T-cell (primary cell): ENCODE measurements around the gene PNO1. TPM values are rescaled to one million over a fixed set of nuclear protein-coding genes. Genes with fewer than 3 reads are reported as not detected.

Experiments
- ATAC-seq, 4 experiments: fragments of 200-7000 bp in 3 of 4; fragments of 150-1000 bp in 1 of 4; cut with Tn5 transposase; replicated peaks in 1 of 4; 1 replicate in 3 of 4; 2 replicates in 1 of 4; pipeline ENCODE4 v1.10.0; 2021; ENCODE audit warnings: moderate library complexity in 3 of 4, mild to moderate bottlenecking in 2 of 4, moderate number of reproducible peaks in 1 of 4
- CTCF ChIA-PET, 2 donors: fragments of 300-600 bp; sonication (Branson Sonifier 250); formaldehyde crosslinking; loops; one replicate each; lab custom pipeline; 2022; ENCODE audit warnings: antibody characterized with exemption in 2 of 2; lab: Charles Lee
- POLR2A ChIA-PET, 2 donors: fragments of 300-600 bp; sonication (Branson Sonifier 250); formaldehyde crosslinking; loops; one replicate each; lab custom pipeline; 2022; ENCODE audit warnings: antibody characterized with exemption in 2 of 2; lab: Charles Lee
- DNase-seq, 35 experiments: peaks; one replicate each; pipeline versions ENCODE4 v3.0.0 to v3.0.0-alpha.2; 2013 to 2023
- H3K27ac ChIP-seq: one replicate; pipeline ENCODE4 v1.5.1; 2013; ENCODE audit warnings: low read length
- H3K27me3 ChIP-seq, 2 experiments: replicated peaks in 1 of 2; 1 replicate in 1 of 2; 2 replicates in 1 of 2; pipeline versions ENCODE4 v1.6.1 to v1.7.0; 2013; ENCODE audit warnings: low read length in 1 of 2, mixed read lengths in 1 of 2; ENCODE audit not compliant: control insufficient read depth in 2 of 2, insufficient read depth in 2 of 2; ENCODE audit errors: extremely low read depth in 1 of 2
- H3K36me3 ChIP-seq, 2 donors: 1 replicate in 1 of 2; 2 replicates in 1 of 2; pipeline versions ENCODE4 v1.6.1 to v1.7.0; 2013; ENCODE audit warnings: low read length in 1 of 2; ENCODE audit not compliant: control insufficient read depth in 2 of 2, insufficient read depth in 1 of 2; ENCODE audit errors: extremely low read depth in 1 of 2
- H3K4me1 ChIP-seq, 2 experiments: 1 replicate in 1 of 2; 2 replicates in 1 of 2; pipeline versions ENCODE4 v1.6.1 to v1.7.0; 2013; ENCODE audit warnings: low read length in 2 of 2, mixed read lengths in 1 of 2; ENCODE audit not compliant: insufficient read depth in 2 of 2, control insufficient read depth in 1 of 2; ENCODE audit errors: extremely low read depth in 1 of 2
- H3K4me3 ChIP-seq, 2 donors: 1 replicate in 1 of 2; 2 replicates in 1 of 2; pipeline versions ENCODE4 v1.5.1 to v1.7.0; 2013; ENCODE audit warnings: mild to moderate bottlenecking in 2 of 2, low read length in 1 of 2, moderate library complexity in 1 of 2; ENCODE audit not compliant: control insufficient read depth in 1 of 2; ENCODE audit errors: extremely low read depth in 1 of 2
- H3K9me3 ChIP-seq: 2 replicates; pipeline ENCODE4 v1.7.0; 2013
- H3K27ac Mint-ChIP-seq, 2 donors: one replicate each; pipeline ENCODE4 v1.8.0; 2020 to 2021; ENCODE audit warnings: mild to moderate bottlenecking in 2 of 2, mixed read lengths in 2 of 2
- H3K27me3 Mint-ChIP-seq, 2 donors: one replicate each; pipeline ENCODE4 v1.8.0; 2021 to 2022; ENCODE audit warnings: mixed read lengths in 2 of 2
- H3K36me3 Mint-ChIP-seq: one replicate; pipeline ENCODE4 v1.8.0; 2021; ENCODE audit warnings: mixed read lengths
- H3K4me1 Mint-ChIP-seq, 3 donors: one replicate each; pipeline ENCODE4 v1.8.0; 2020 to 2022; ENCODE audit warnings: mixed read lengths in 3 of 3, mild to moderate bottlenecking in 1 of 3
- H3K4me3 Mint-ChIP-seq, 3 donors: one replicate each; pipeline ENCODE4 v1.8.0; 2020 to 2022; ENCODE audit warnings: mild to moderate bottlenecking in 3 of 3, mixed read lengths in 3 of 3, moderate library complexity in 3 of 3
- H3K9me3 Mint-ChIP-seq, 3 donors: one replicate each; pipeline ENCODE4 v1.8.0; 2020 to 2022; ENCODE audit warnings: mixed read lengths in 3 of 3
- WGBS: methylation state at CpG from one replicate; pipeline ENCODE4 v1.1.5; 2013; ENCODE audit warnings: missing lambda C conversion rate; ENCODE audit not compliant: insufficient coverage; 5-methylcytosine and 5-hydroxymethylcytosine counted together
- total RNA-seq, 35 experiments: library from RNA in 6 of 35; stranded (reverse) in 6 of 35; fragments of 120-200 nt in 1 of 35; gene quantifications; one replicate each; pipeline versions ENCODE4 v1.2.1 to v1.2.4 and lab custom pipeline; 2013 to 2026

Gene PNO1
- total RNA-seq, 5 donors from 2014 or later (not counting 1 experiment from before 2014, with no cell fraction given) = 9.9 to 26.5 (median 13.1) TPM

DNA sequence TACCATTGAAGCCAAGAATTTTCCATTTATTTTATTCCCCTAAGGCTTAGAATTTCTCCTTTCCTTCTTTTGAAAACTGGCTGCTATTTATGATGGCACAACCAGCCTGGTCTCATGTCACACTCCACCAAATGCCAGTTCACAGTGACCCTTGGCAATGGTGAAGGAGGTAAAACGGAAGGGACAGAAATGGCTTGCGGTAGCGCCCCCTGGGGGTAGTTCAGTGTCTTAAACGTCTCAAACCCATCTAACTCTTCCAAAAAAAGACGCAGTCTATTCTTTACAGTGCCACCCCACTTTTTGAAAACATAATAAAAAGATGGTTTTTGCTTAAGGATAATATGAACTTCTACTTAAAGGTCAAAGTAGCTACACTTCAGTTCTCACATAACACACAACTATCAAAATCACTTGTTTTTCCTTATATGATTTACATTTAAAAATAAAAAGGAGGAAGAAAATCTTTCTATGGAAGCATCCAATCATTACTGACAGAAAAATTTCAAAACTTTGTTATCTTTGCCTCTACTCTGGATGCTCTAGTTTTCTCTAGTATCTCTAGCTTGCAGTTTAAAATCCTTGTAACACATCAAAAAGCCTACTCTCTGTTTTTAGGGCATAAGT, 28.0 kb downstream of the PNO1 start:
- peak in 1 of 4 experiments; percentile 69 for ATAC-seq
- Histone ChIP-seq H3K27me3 (no peaks in the 10 kb centered on the region), H3K27ac (no peak overlapping the region), H3K4me1 (peaks cover 2 to 5% of the 10 kb centered on the region in 2 experiments), H3K36me3 (peaks cover 0 to 36% of the 10 kb centered on the region in 2 donors), H3K9me3 (no peaks in the 10 kb centered on the region), H3K4me3 (no peak overlapping the region)
- Mint-ChIP-seq H3K27ac (peak overlapping the region in 1 of 2 donors; percentile 44), H3K4me1 (peaks cover 37 to 48% (median 48%) of the 10 kb centered on the region in 3 donors), H3K9me3 (no peaks in the 10 kb centered on the region), H3K36me3 (peaks cover 28% of the 10 kb centered on the region), H3K27me3 (no peaks in the 10 kb centered on the region), H3K4me3 (no peak overlapping the region)
- no CpG with 5 or more reads among the region's 5 CpGs for WGBS
- CTCF ChIA-PET = interaction anchor here (0.6 to 3.4 kb wide), 27 partner anchors 10 to 566 kb away, joined by 3 to 29 read pairs (median 3); partner anchors contain the start of genes C1D (in 1 of the 2) and PNO1 (in 1 of the 2)
- DNase-seq = peak; percentile 4 to 81 (median 40)
- POLR2A ChIA-PET = interaction anchor here (0.6 to 0.7 kb wide), 3 partner anchors 15 to 123 kb away, joined by 4 to 6 read pairs (median 5); no protein-coding TSS in a partner anchor

GRCh38 chr2:68187329-68187728, 29.6 kb downstream of the PNO1 start:
- ATAC-seq (no peak), DNase-seq (no peak)
- H3K27me3 ChIP-seq = no peaks in the 10 kb centered on the region
- no peak overlapping the region for H3K4me3 ChIP-seq
- Mint-ChIP-seq H3K36me3 (peaks cover 16% of the 10 kb centered on the region), H3K27ac (peak overlapping the region in 1 of 2 donors; percentile 31), H3K9me3 (no peaks in the 10 kb centered on the region), H3K4me1 (peaks cover 41 to 54% (median 53%) of the 10 kb centered on the region in 3 donors), H3K27me3 (no peaks in the 10 kb centered on the region), H3K4me3 (no peak overlapping the region)
- CTCF ChIA-PET = interaction anchor here (0.5 to 1.2 kb wide), 2 partner anchors 34 to 63 kb away, joined by 3 read pairs; no protein-coding TSS in a partner anchor
- peaks cover 0 to 29% of the 10 kb centered on the region in 2 donors for H3K36me3 ChIP-seq
- WGBS = no CpG with 5 or more reads among the region's 1 CpG
- no peaks in the 10 kb centered on the region for H3K9me3 ChIP-seq
- POLR2A ChIA-PET = no interaction called here
- H3K27ac ChIP-seq = no peak overlapping the region
- H3K4me1 ChIP-seq = peaks cover 2 to 10% of the 10 kb centered on the region in 2 experiments

- ChIA-PET POLR2A (interaction anchor here (0.6 to 0.8 kb wide), 2 partner anchors 32 to 36 kb away, joined by 3 to 18 read pairs; no protein-coding TSS in a partner anchor), CTCF (interaction anchor here in 1 of 2 donors (0.6 to 2.1 kb wide), 10 partner anchors 9 to 1118 kb away, joined by 3 to 9 read pairs (median 4); partner anchors contain the start of gene PPP3R1)
- H3K9me3 Mint-ChIP-seq = no peaks in the 10 kb centered on the region
- Histone ChIP-seq H3K4me3 (no peak overlapping the region), H3K9me3 (no peaks in the 10 kb centered on the region), H3K4me1 (peaks cover 3 to 10% of the 10 kb centered on the region in 2 experiments), H3K27me3 (no peaks in the 10 kb centered on the region), H3K27ac (peak overlapping the region; percentile 38), H3K36me3 (peaks cover 0 to 24% of the 10 kb centered on the region in 2 donors)
- ATAC-seq (peak in 1 of 4 experiments; percentile 34), DNase-seq (peak in 1 of 35 experiments; percentile 31)
- peak overlapping the region in 1 of 2 donors; percentile 79 for H3K27ac Mint-ChIP-seq
- H3K4me1 Mint-ChIP-seq = peaks cover 55 to 67% (median 62%) of the 10 kb centered on the region in 3 donors
- 92% methylated on average over 2 of the region's 5 CpGs for WGBS
- no peaks in the 10 kb centered on the region for H3K27me3 Mint-ChIP-seq
- peak overlapping the region in 2 of 3 donors; percentile 25 to 32 for H3K4me3 Mint-ChIP-seq
- peaks cover 11% of the 10 kb centered on the region for H3K36me3 Mint-ChIP-seq
Observed at GRCh38 chr2:68188831-68189230, 31.1 kb downstream of the PNO1 start.

DNA sequence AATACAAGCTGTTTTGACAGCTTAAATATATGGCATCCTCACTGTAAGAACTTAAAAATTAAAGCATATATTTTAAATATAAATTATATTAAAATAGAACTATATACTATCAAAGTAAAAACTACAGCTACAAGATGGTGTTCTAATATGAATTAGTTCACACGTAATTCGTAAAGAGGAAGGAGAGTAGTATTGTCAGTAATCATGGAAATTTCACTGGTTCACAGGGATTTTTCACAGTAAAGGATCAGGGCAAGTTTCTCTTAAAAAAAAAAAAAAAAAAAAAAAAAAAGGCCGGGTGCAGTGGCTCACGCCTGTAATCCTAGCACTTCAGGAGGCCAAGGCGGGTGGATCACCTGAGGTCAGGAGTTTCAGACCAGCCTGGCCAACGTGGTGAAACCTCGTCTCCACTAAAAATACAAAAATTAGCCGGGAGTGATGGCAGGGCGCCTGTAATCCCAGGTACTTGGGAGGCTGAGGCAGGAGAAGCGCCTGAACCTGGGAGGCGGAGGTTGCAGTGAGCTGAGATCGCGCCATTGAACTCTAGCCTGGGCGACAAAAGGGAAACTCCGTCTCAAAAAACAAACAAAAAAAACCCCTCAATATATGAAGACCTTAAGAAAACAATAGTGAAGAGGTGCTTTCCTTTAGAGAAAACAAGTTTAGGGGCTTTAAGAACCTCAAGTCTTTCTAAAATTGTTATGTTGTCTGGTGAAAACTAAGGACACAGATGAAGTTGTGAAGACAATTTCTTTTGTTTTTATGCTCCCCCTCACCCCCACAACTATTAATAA, 32.5 kb downstream of the PNO1 start:
- H3K27ac Mint-ChIP-seq = peak overlapping the region; percentile 41 to 58
- 100% methylated on average over 1 of the region's 15 CpGs for WGBS
- ATAC-seq (peak in 1 of 4 experiments; percentile 38), DNase-seq (peak in 2 of 35 experiments; percentile 4 to 40)
- Histone ChIP-seq H3K27me3 (no peaks in the 10 kb centered on the region), H3K4me3 (no peak overlapping the region), H3K4me1 (peaks cover 4 to 10% of the 10 kb centered on the region in 2 experiments), H3K27ac (no peak overlapping the region), H3K36me3 (peaks cover 0 to 15% of the 10 kb centered on the region in 2 donors), H3K9me3 (no peaks in the 10 kb centered on the region)
- ChIA-PET POLR2A (interaction anchor here in 1 of 2 donors (0.7 kb wide), 1 partner anchor 521 kb away, joined by 5 read pairs; no protein-coding TSS in a partner anchor), CTCF (interaction anchor here in 1 of 2 donors (0.5 to 2.1 kb wide), 11 partner anchors 8 to 251 kb away, joined by 3 to 9 read pairs (median 6); partner anchors contain the start of gene PPP3R1)
- H3K36me3 Mint-ChIP-seq = peaks cover 11% of the 10 kb centered on the region
- peaks cover 54 to 71% (median 66%) of the 10 kb centered on the region in 3 donors for H3K4me1 Mint-ChIP-seq
- no peaks in the 10 kb centered on the region for H3K9me3 Mint-ChIP-seq
- no peaks in the 10 kb centered on the region for H3K27me3 Mint-ChIP-seq
- no peak overlapping the region for H3K4me3 Mint-ChIP-seq

GRCh38 chr2:68190991-68191731, 33.5 kb downstream of the PNO1 start:
- Mint-ChIP-seq H3K27me3 (no peaks in the 10 kb centered on the region), H3K9me3 (no peaks in the 10 kb centered on the region), H3K36me3 (peaks cover 6% of the 10 kb centered on the region), H3K4me1 (peaks cover 63 to 77% (median 72%) of the 10 kb centered on the region in 3 donors), H3K27ac (peak overlapping the region; percentile 50 to 58), H3K4me3 (no peak overlapping the region)
- Histone ChIP-seq H3K9me3 (no peaks in the 10 kb centered on the region), H3K4me3 (no peak overlapping the region), H3K27ac (no peak overlapping the region), H3K36me3 (peaks cover 0 to 10% of the 10 kb centered on the region in 2 donors), H3K4me1 (peaks cover 4 to 10% of the 10 kb centered on the region in 2 experiments), H3K27me3 (no peaks in the 10 kb centered on the region)
- ChIA-PET CTCF (interaction anchor here in 1 of 2 donors (1.5 to 1.9 kb wide), 2 partner anchors 9 to 33 kb away, joined by 3 to 7 read pairs; partner anchors contain the start of gene PNO1), POLR2A (interaction anchor here in 1 of 2 donors (0.5 to 0.6 kb wide), 2 partner anchors 22 to 126 kb away, joined by 4 to 7 read pairs; no protein-coding TSS in a partner anchor)
- DNase-seq (no peak), ATAC-seq (peak in 3 of 4 experiments; percentile 17 to 56 (median 38))
- no CpG with 5 or more reads among the region's 3 CpGs for WGBS
